ENCODE measurements around the gene GMPS. TPM values are rescaled to one million over a fixed set of nuclear protein-coding genes. Genes with fewer than 3 reads are reported as not detected.

GMPS gene
- total and polyA plus RNA-seq, 2 of the 8 experiments (the other 6 are each of a cell fraction or from before 2014, with no cell fraction given) = 57.7 to 175 TPM

DNA sequence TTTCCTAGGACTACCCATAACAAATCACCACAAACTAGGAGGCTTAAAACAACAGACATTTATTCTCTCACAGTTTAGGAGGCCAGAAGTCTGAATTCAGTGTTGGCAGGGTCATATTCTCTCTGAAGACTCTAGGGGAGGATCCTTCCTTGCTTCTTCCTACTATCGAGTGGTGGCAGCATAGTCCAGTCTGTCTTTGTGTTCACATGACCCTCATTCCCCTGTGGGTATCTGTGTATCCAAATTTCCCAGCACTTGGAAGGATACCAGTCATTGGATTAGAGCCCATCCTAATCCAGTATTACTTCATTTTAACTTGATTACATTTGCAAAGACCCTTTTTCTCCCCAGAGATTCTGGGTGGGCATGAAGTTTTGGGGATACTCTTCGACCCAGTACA, 63.8 kb downstream of the GMPS start:
- H3K4me2 ChIP-seq (ENCODE audit: insufficient read depth in 1 of 2, low read depth in 2 of 2, low read length in 2 of 2) = no peak overlapping the region
- no peak overlapping the region for H2AK5ac ChIP-seq (ENCODE audit: low read depth, low read length)
- no peak overlapping the region for H3K9ac ChIP-seq (replicated peaks in 1 of 4; ENCODE audit: extremely low read depth in 1 of 4, low read depth in 3 of 4, low read length in 3 of 4)
- no peak overlapping the region for H3K23ac ChIP-seq (ENCODE audit: insufficient read length)
- H4K91ac ChIP-seq (replicated peaks; ENCODE audit: insufficient read length, low read length) = no peak overlapping the region
- peaks cover 6 to 51% (median 31%) of the 10 kb centered on the region in 4 experiments for H3K36me3 ChIP-seq (ENCODE audit: control insufficient read depth in 2 of 4, insufficient read depth in 4 of 4, low read length in 3 of 4)
- H3K4ac ChIP-seq (replicated peaks; ENCODE audit: insufficient read length, low read depth, low read length) = no peak overlapping the region
- no peak overlapping the region for H2BK20ac ChIP-seq (ENCODE audit: low read length)
- FAIRE-seq (no peak), DNase-seq (ENCODE audit: low read depth in 1 of 2, low spot score in 2 of 2) (no peak)
- H3K56ac ChIP-seq (replicated peaks; ENCODE audit: insufficient read length, low read depth, low read length) = no peak overlapping the region
- no peak overlapping the region for H2AFZ ChIP-seq (ENCODE audit: low read length)
- no peak overlapping the region for H2BK15ac ChIP-seq (ENCODE audit: low read length)
- no peak overlapping the region for H3K18ac ChIP-seq (ENCODE audit: extremely low read depth, low read length)
- H3K79me1 ChIP-seq (ENCODE audit: low read depth, low read length) = no peaks in the 10 kb centered on the region
- H3K27me3 ChIP-seq (replicated peaks in 1 of 4; ENCODE audit: control insufficient read depth in 3 of 4, extremely low read depth in 1 of 4, insufficient read depth in 3 of 4, low read length in 3 of 4) = no peaks in the 10 kb centered on the region
- WGBS, 2 experiments (ENCODE audit: extremely low coverage in 1 of 2, insufficient coverage in 1 of 2, insufficient read length in 1 of 2, insufficient replicate concordance in 2 of 2, low coverage in 1 of 2, low lambda C conversion rate in 2 of 2, missing lambda C conversion rate in 1 of 2) = 91% methylated on average over 2 of the region's 2 CpGs; no CpG with 5 or more reads in 1 of the 2 experiments
- no peak overlapping the region for H3K27ac ChIP-seq (ENCODE audit: low read depth, low read length)
- H2BK120ac ChIP-seq (replicated peaks; ENCODE audit: low read depth, low read length) = no peak overlapping the region
- H3K9me3 ChIP-seq (ENCODE audit: insufficient read depth in 2 of 2, low read depth in 1 of 2, low read length in 1 of 2) = no peaks in the 10 kb centered on the region
- TF ChIP-seq KDM5A (IDR thresholded peaks at IDR 0.05; ENCODE audit: low read length) (no peak), RBBP5 (IDR thresholded peaks at IDR 0.05; ENCODE audit: borderline replicate concordance, low read depth, low read length) (no peak), KDM1A (IDR thresholded peaks at IDR 0.05; ENCODE audit: borderline replicate concordance, low read length) (no peak), TAF7 (optimal IDR thresholded peaks at IDR 0.05; ENCODE audit: borderline replicate concordance, low read depth, low read length) (no peak), BRCA1 (IDR thresholded peaks at IDR 0.05; ENCODE audit: low read depth, low read length) (no peak), CHD2 (IDR thresholded peaks at IDR 0.05; ENCODE audit: low read length) (no peak), YY1 (IDR thresholded peaks at IDR 0.05; ENCODE audit: low read depth, low read length) (no peak)
- TF ChIP-seq, protein P1, sequence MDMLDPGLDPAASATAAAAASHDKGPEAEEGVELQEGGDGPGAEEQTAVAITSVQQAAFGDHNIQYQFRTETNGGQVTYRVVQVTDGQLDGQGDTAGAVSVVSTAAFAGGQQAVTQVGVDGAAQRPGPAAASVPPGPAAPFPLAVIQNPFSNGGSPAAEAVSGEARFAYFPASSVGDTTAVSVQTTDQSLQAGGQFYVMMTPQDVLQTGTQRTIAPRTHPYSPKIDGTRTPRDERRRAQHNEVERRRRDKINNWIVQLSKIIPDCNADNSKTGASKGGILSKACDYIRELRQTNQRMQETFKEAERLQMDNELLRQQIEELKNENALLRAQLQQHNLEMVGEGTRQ (IDR thresholded peaks at IDR 0.05; ENCODE audit: low read length) = no peak
- no peak overlapping the region for H4K5ac ChIP-seq (ENCODE audit: insufficient read length, low read depth, low read length)
- ChIA-PET POLR2A (ENCODE audit: partially characterized antibody) (no interaction called here), CTCF (ENCODE audit: partially characterized antibody) (interaction anchor here (1.6 kb wide), 1 partner anchor 129 kb away, joined by 3 read pairs; the partner anchor contains the start of gene C3orf33)
- H4K8ac ChIP-seq (ENCODE audit: extremely low read depth, insufficient read depth, low read length) = no peak overlapping the region
- no peaks in the 10 kb centered on the region for H4K20me1 ChIP-seq (replicated peaks in 1 of 2; ENCODE audit: control insufficient read depth in 1 of 2, insufficient read depth in 2 of 2, low read length in 2 of 2)
- no peak overlapping the region for H2BK12ac ChIP-seq (ENCODE audit: low read depth, low read length)
- H3K79me2 ChIP-seq (ENCODE audit: control insufficient read depth in 1 of 2, insufficient read depth in 2 of 2, low read length in 2 of 2) = no peaks in the 10 kb centered on the region
- no peaks in the 10 kb centered on the region for H3K4me1 ChIP-seq (replicated peaks in 1 of 4; ENCODE audit: control insufficient read depth in 3 of 4, insufficient read depth in 4 of 4, low read length in 3 of 4)
- no peaks in the 10 kb centered on the region; the same call in 1 of the 2 replicates for H3K23me2 ChIP-seq (ENCODE audit: low read depth, low read length)
- H3K14ac ChIP-seq (ENCODE audit: insufficient read length) = no peak overlapping the region
- H3K4me3 ChIP-seq (ENCODE audit: extremely low read depth in 1 of 4, insufficient read depth in 2 of 4, low read depth in 3 of 4, low read length in 4 of 4) = no peak overlapping the region
- no peak overlapping the region for H2BK5ac ChIP-seq (ENCODE audit: low read depth, low read length)

Data from H1 (cell line).